Suprapubic skin (tissue), 4 donors: ENCODE results near the gene CHKB. TPM values are rescaled to one million over a fixed set of nuclear protein-coding genes. Genes with fewer than 3 reads are reported as not detected.

Experiments
- DNase-seq, 2 donors: peaks; one replicate each; pipeline ENCODE4 v3.0.0-alpha.2; 2019; ENCODE audit warnings: low spot score in 2 of 2
- H3K27ac ChIP-seq: fragments of 200-600 bp; sonication (generic); one replicate; pipeline ENCODE4 v1.5.1; 2019
- H3K27me3 ChIP-seq: fragments of 200-600 bp; sonication (generic); one replicate; pipeline ENCODE4 v1.5.1; 2019
- H3K36me3 ChIP-seq: fragments of 200-600 bp; sonication (generic); one replicate; pipeline ENCODE4 v1.5.1; 2019
- H3K4me1 ChIP-seq: fragments of 200-600 bp; sonication (generic); one replicate; pipeline ENCODE4 v1.5.1; 2019
- H3K4me3 ChIP-seq: fragments of 200-600 bp; sonication (generic); one replicate; pipeline ENCODE4 v1.5.1; 2019; ENCODE audit warnings: mild to moderate bottlenecking
- H3K9me3 ChIP-seq: fragments of 200-600 bp; sonication (generic); one replicate; pipeline ENCODE4 v1.5.1; 2019
- CTCF ChIP-seq, 2 donors: fragments of 200-600 bp in 1 of 2; fragments of 450-650 bp in 1 of 2; sonication (generic) in 1 of 2; IDR thresholded peaks; one replicate each; pipeline ENCODE4 v1.5.1; 2016 to 2019; ENCODE audit warnings: antibody characterized with exemption in 2 of 2, mild to moderate bottlenecking in 1 of 2, moderate library complexity in 1 of 2
- EP300 ChIP-seq: sonication (generic); formaldehyde crosslinking; IDR thresholded peaks from one replicate; pipeline ENCODE4 v1.6.1; 2017; ENCODE audit warnings: antibody characterized with exemption
- POLR2A ChIP-seq, 2 donors: fragments of 450-650 bp; IDR thresholded peaks; one replicate each; pipeline ENCODE4 v1.6.1; 2017; ENCODE audit warnings: antibody characterized with exemption in 2 of 2, mild to moderate bottlenecking in 2 of 2, moderate library complexity in 2 of 2
- POLR2AphosphoS5 ChIP-seq, 3 donors: sonication (generic); formaldehyde crosslinking; IDR thresholded peaks; one replicate each; pipeline ENCODE4 v1.6.1; 2017; ENCODE audit warnings: antibody characterized with exemption in 3 of 3
- WGBS: methylation state at CpG from one replicate; pipeline ENCODE4 v1.1.5; 2018; 5-methylcytosine and 5-hydroxymethylcytosine counted together
- total RNA-seq, 4 donors: library from RNA; depleted of rRNA; stranded (reverse); fragments of >200 nt; gene quantifications; one replicate each; pipeline ENCODE4 v1.1.0, GENCODE V29; 2016

The CHKB gene
- total RNA-seq, 4 donors from 2014 or later = 43.0 to 86.5 (median 73.0) TPM

DNA sequence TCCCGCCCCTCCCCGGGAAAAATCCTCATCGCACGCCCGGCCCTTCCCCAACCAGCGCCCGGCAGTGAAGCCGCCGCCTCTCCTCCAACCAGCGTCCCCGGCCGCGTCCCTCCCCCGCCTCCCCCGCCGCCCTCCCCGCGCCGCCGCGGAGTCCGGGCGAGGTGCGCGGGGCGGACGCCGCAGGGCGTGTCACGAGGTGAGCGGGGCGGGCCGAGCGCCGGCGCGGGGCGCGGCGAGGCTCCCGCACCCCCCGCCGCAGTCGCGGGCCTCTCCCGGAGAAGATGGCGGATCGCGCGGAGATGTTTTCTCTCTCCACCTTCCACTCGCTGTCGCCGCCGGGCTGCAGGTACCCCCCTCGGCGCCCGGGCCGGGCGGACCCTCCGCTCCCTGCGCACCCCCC, 17.9 kb upstream of the CHKB start, which contains the start of gene MAPK8IP2:
Gene MAPK8IP2 (plus strand): TSS at position 256 of the 400 bp plus-strand sequence. CDS start 26 bp downstream, at position 282.
- H3K4me3 ChIP-seq = peak within 1 kb of the TSS; percentile 55
- WGBS = 2% methylated on average over 9 of the region's 61 CpGs
- TF ChIP-seq POLR2AphosphoS5 (IDR thresholded peaks at IDR 0.05) (no peak), CTCF (IDR thresholded peaks at IDR 0.05) (no peak), POLR2A (IDR thresholded peaks at IDR 0.05) (no peak), EP300 (no peak)
- peaks cover 19% of the 10 kb centered on the region for H3K4me1 ChIP-seq
- H3K27me3 ChIP-seq = peaks cover 69% of the 10 kb centered on the region
- H3K27ac ChIP-seq = no peak within 1 kb of the TSS
- no peaks in the 10 kb centered on the region for H3K36me3 ChIP-seq
- no peaks in the 10 kb centered on the region for H3K9me3 ChIP-seq
- no peak for DNase-seq

GRCh38 chr22:50599816-50600455, 17.3 kb upstream of the CHKB start:
- Histone ChIP-seq H3K27ac (no peak overlapping the region), H3K27me3 (peaks cover 63% of the 10 kb centered on the region), H3K36me3 (no peaks in the 10 kb centered on the region), H3K9me3 (no peaks in the 10 kb centered on the region), H3K4me3 (peak overlapping the region; percentile 55), H3K4me1 (peaks cover 19% of the 10 kb centered on the region)
- peak in 1 of 2 donors; percentile 71 for DNase-seq
- TF ChIP-seq EP300 (no peak), CTCF (IDR thresholded peaks at IDR 0.05) (no peak), POLR2A (IDR thresholded peaks at IDR 0.05) (no peak), POLR2AphosphoS5 (IDR thresholded peaks at IDR 0.05) (no peak)
- WGBS = 55% methylated on average over 15 of the region's 52 CpGs

GRCh38 chr22:50597097-50597496, 14.4 kb upstream of the CHKB start:
- 85% methylated on average over 5 of the region's 5 CpGs for WGBS
- no peak for TF ChIP-seq POLR2A (IDR thresholded peaks at IDR 0.05)
- no peak for TF ChIP-seq CTCF (IDR thresholded peaks at IDR 0.05)
- no peak for TF ChIP-seq POLR2AphosphoS5 (IDR thresholded peaks at IDR 0.05)
- TF ChIP-seq EP300 = no peak
- no peak overlapping the region for H3K27ac ChIP-seq
- no peak overlapping the region for H3K4me3 ChIP-seq
- no peaks in the 10 kb centered on the region for H3K36me3 ChIP-seq
- peaks cover 36% of the 10 kb centered on the region for H3K27me3 ChIP-seq
- H3K9me3 ChIP-seq = no peaks in the 10 kb centered on the region
- H3K4me1 ChIP-seq = peaks cover 14% of the 10 kb centered on the region
- DNase-seq = peak in 1 of 2 donors; percentile 7

DNA sequence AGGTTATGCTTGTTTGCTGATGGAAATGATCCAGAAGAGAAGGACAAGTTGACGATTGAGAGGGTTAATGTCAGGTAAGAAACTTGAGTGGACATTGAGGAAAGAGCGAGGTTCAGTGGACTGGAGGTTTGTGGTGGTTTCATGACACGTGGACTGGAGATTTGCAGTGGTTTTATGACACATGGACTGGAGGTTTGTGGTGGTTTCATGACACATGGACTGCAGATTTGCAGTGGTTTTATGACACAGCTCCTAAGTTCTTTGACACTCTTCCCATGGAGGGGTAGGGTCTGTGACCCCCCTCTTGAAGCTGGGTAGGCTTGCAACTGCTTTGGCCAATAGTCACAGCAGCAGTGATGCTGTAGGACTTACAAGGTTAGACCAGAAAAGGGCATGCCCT, 12.5 kb upstream of the CHKB start:
- Histone ChIP-seq H3K4me3 (no peak overlapping the region), H3K4me1 (peaks cover 6% of the 10 kb centered on the region), H3K9me3 (no peaks in the 10 kb centered on the region), H3K27ac (no peak overlapping the region), H3K36me3 (no peaks in the 10 kb centered on the region), H3K27me3 (peaks cover 17% of the 10 kb centered on the region)
- TF ChIP-seq POLR2A (IDR thresholded peaks at IDR 0.05) = no peak
- DNase-seq = peak in 1 of 2 donors; percentile 3
- WGBS = 86% methylated on average over 3 of the region's 3 CpGs

- no peaks in the 10 kb centered on the region for H3K9me3 ChIP-seq
- H3K4me1 ChIP-seq = peaks cover 8% of the 10 kb centered on the region
- no peak for DNase-seq
- H3K27ac ChIP-seq = no peak overlapping the region
- no peak overlapping the region for H3K4me3 ChIP-seq
- no peak for TF ChIP-seq CTCF (IDR thresholded peaks at IDR 0.05)
- no peak for TF ChIP-seq EP300
- TF ChIP-seq POLR2A (IDR thresholded peaks at IDR 0.05) = no peak
- TF ChIP-seq POLR2AphosphoS5 (IDR thresholded peaks at IDR 0.05) = no peak
- no peaks in the 10 kb centered on the region for H3K27me3 ChIP-seq
- WGBS = 96% methylated on average over 5 of the region's 5 CpGs
- no peaks in the 10 kb centered on the region for H3K36me3 ChIP-seq
These were observed 4.8 kb upstream of the CHKB start for GRCh38 chr22:50587407-50587806.

GRCh38 chr22:50586416-50586815, 3.8 kb upstream of the CHKB start:
- no peak for TF ChIP-seq EP300
- TF ChIP-seq CTCF (IDR thresholded peaks at IDR 0.05) = no peak
- TF ChIP-seq POLR2AphosphoS5 (IDR thresholded peaks at IDR 0.05) = no peak
- no peak for TF ChIP-seq POLR2A (IDR thresholded peaks at IDR 0.05)
- H3K27ac ChIP-seq = no peak overlapping the region
- no CpG with 5 or more reads among the region's 5 CpGs for WGBS
- no peaks in the 10 kb centered on the region for H3K27me3 ChIP-seq
- no peak overlapping the region for H3K4me3 ChIP-seq
- no peaks in the 10 kb centered on the region for H3K9me3 ChIP-seq
- DNase-seq = no peak
- H3K4me1 ChIP-seq = peaks cover 18% of the 10 kb centered on the region
- no peaks in the 10 kb centered on the region for H3K36me3 ChIP-seq
